ENCODE measurements around the gene LIMCH1. TPM values are rescaled to one million over a fixed set of nuclear protein-coding genes. Genes with fewer than 3 reads are reported as not detected.

LIMCH1 gene
- total and polyA plus RNA-seq, 10 donors, result 14.4 to 434 (median 212) TPM

GRCh38 chr4:41568363-41568762 lies 30.4 kb downstream of the LIMCH1 start:
- Histone ChIP-seq H3K27ac (peak overlapping the region in 1 of 8 donors; percentile 69), H3K9me3 (no peaks in the 10 kb centered on the region), H3K4me1 (peaks cover 0 to 31% (median 13%) of the 10 kb centered on the region in 6 donors), H3K27me3 (replicated peaks in 1 of 7) (no peaks in the 10 kb centered on the region), H3K4me3 (no peak overlapping the region), H3K36me3 (no peaks in the 10 kb centered on the region)
- intact Hi-C loops (cut with DNase I; ENCODE audit: low total_unique reads), result no loop called here
- TF ChIP-seq POLR2AphosphoS5 (IDR thresholded peaks at IDR 0.05) (no peak), POLR2A (IDR thresholded peaks at IDR 0.05) (no peak)
- TF ChIP-seq, protein P1, sequence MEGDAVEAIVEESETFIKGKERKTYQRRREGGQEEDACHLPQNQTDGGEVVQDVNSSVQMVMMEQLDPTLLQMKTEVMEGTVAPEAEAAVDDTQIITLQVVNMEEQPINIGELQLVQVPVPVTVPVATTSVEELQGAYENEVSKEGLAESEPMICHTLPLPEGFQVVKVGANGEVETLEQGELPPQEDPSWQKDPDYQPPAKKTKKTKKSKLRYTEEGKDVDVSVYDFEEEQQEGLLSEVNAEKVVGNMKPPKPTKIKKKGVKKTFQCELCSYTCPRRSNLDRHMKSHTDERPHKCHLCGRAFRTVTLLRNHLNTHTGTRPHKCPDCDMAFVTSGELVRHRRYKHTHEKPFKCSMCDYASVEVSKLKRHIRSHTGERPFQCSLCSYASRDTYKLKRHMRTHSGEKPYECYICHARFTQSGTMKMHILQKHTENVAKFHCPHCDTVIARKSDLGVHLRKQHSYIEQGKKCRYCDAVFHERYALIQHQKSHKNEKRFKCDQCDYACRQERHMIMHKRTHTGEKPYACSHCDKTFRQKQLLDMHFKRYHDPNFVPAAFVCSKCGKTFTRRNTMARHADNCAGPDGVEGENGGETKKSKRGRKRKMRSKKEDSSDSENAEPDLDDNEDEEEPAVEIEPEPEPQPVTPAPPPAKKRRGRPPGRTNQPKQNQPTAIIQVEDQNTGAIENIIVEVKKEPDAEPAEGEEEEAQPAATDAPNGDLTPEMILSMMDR (IDR thresholded peaks at IDR 0.05 in 8 of 11, conservative IDR thresholded peaks at IDR 0.05 in 3 of 11), result no peak
- 79 to 92% (median 87%) methylated on average over 5 of the region's 5 CpGs for WGBS, 5 donors
- no peak for DNase-seq

GRCh38 chr4:41569961-41570360 lies 32.0 kb downstream of the LIMCH1 start:
- peak in 1 of 3 donors; percentile 63 for TF ChIP-seq POLR2AphosphoS5 (IDR thresholded peaks at IDR 0.05)
- TF ChIP-seq, protein P1 (IDR thresholded peaks at IDR 0.05 in 8 of 11, conservative IDR thresholded peaks at IDR 0.05 in 3 of 11), result no peak
- 57 to 80% (median 75%) methylated on average over 4 of the region's 4 CpGs for WGBS, 5 donors
- Histone ChIP-seq H3K36me3 (no peaks in the 10 kb centered on the region), H3K27ac (peak overlapping the region in 4 of 8 donors; percentile 12 to 69 (median 30)), H3K27me3 (replicated peaks in 1 of 7) (no peaks in the 10 kb centered on the region), H3K9me3 (no peaks in the 10 kb centered on the region), H3K4me1 (peaks cover 0 to 36% (median 14%) of the 10 kb centered on the region in 6 donors), H3K4me3 (no peak overlapping the region)
- no peak for DNase-seq
- intact Hi-C loops (cut with DNase I; ENCODE audit: low total_unique reads), result no loop called here

DNA sequence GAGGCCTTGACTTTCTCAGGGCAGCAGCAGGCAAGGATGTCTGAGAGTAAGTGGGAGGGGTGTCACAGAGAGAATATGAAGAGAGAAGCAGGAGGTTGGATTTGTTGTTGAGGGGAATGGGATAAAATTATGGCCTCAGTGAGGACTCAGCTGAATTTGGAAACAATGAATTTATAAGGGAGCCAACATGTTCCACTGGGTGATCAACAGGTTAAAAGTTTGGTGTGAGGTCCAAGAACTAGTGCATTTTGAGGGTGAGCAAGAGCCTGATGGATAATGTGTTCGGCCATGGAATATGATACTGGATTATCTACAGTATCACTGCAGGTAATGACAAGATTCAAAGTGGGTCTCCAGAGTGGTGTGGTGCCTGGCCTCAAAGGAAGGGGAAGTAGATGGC lies 33.5 kb downstream of the LIMCH1 start:
- H3K27me3 ChIP-seq (replicated peaks in 1 of 7), result no peaks in the 10 kb centered on the region
- H3K36me3 ChIP-seq, result no peaks in the 10 kb centered on the region
- no peaks in the 10 kb centered on the region for H3K9me3 ChIP-seq
- TF ChIP-seq POLR2A (IDR thresholded peaks at IDR 0.05) (no peak), POLR2AphosphoS5 (IDR thresholded peaks at IDR 0.05) (no peak)
- TF ChIP-seq, protein P1 (IDR thresholded peaks at IDR 0.05 in 8 of 11, conservative IDR thresholded peaks at IDR 0.05 in 3 of 11), result no peak
- H3K27ac ChIP-seq, result peak overlapping the region in 3 of 8 donors; percentile 16 to 69 (median 27)
- no peak overlapping the region for H3K4me3 ChIP-seq
- DNase-seq, result no peak
- 62 to 93% (median 81%) methylated on average over 1 of the region's 1 CpG for WGBS, 5 donors
- peaks cover 0 to 36% (median 14%) of the 10 kb centered on the region in 6 donors for H3K4me1 ChIP-seq
- intact Hi-C loops (cut with DNase I; ENCODE audit: low total_unique reads), result no loop called here

DNA sequence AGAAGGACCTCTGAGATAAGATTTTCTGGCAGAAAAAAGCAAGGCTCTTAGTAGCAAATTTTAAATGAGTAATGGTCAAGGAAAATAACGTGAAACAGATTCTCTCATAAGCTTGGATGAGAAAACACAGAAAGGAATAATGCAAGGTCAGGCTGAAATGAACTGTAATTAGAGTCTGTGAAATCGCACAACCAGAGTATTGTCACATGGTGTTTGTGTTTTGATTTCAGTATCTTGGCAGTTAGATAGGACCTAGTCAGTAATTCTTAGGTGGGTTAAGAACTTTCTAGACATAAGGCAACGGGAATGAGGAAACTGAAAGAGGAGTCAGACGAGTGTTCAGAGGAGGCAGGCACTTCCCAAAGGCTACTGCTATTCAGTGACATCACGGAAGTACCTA lies 34.6 kb downstream of the LIMCH1 start:
- no peak for TF ChIP-seq POLR2A (IDR thresholded peaks at IDR 0.05)
- TF ChIP-seq, protein P1 (IDR thresholded peaks at IDR 0.05 in 8 of 11, conservative IDR thresholded peaks at IDR 0.05 in 3 of 11), result no peak
- TF ChIP-seq POLR2AphosphoS5 (IDR thresholded peaks at IDR 0.05), result no peak
- H3K4me1 ChIP-seq, result peaks cover 0 to 40% (median 14%) of the 10 kb centered on the region in 6 donors
- intact Hi-C loops (cut with DNase I; ENCODE audit: low total_unique reads), result no loop called here
- no peak for DNase-seq
- H3K4me3 ChIP-seq, result no peak overlapping the region
- no peaks in the 10 kb centered on the region for H3K36me3 ChIP-seq
- H3K27ac ChIP-seq, result peak overlapping the region in 6 of 8 donors; percentile 4 to 69 (median 26)
- 25 to 62% (median 27%) methylated on average over 5 of the region's 5 CpGs for WGBS, 5 donors
- H3K27me3 ChIP-seq (replicated peaks in 1 of 7), result no peaks in the 10 kb centered on the region
- no peaks in the 10 kb centered on the region for H3K9me3 ChIP-seq
